Activated CD4-positive, alpha-beta T cell treated with anti-CD3 and anti-CD28 coated beads for 36 hours (primary cell): Measurements from ENCODE around the gene TMC2. TPM values are rescaled to one million over a fixed set of nuclear protein-coding genes. Genes with fewer than 3 reads are reported as not detected.

Experiments
- ATAC-seq: fragments of 200-7000 bp; cut with Tn5 transposase; one replicate; pipeline ENCODE4 v1.10.0; 2021; ENCODE audit warnings: mild to moderate bottlenecking, moderate library complexity
- CTCF ChIA-PET: fragments of 350-600 bp; sonication (Branson Sonifier 250); formaldehyde crosslinking; loops from one replicate; lab custom pipeline; 2021; ENCODE audit warnings: antibody characterized with exemption; lab: Charles Lee
- POLR2A ChIA-PET: fragments of 350-600 bp; sonication (Branson Sonifier 250); formaldehyde crosslinking; loops from one replicate; lab custom pipeline; 2021; ENCODE audit warnings: antibody characterized with exemption, inconsistent platforms; lab: Charles Lee
- DNase-seq: peaks from one replicate; pipeline ENCODE4 v3.0.0-alpha.2; 2020
- H3K27ac Mint-ChIP-seq: one replicate; pipeline ENCODE4 v1.8.0; 2021; ENCODE audit warnings: mixed read lengths
- H3K27me3 Mint-ChIP-seq: one replicate; pipeline ENCODE4 v1.8.0; 2021; ENCODE audit warnings: mixed read lengths
- H3K36me3 Mint-ChIP-seq: one replicate; pipeline ENCODE4 v1.8.0; 2021; ENCODE audit warnings: low read depth, mixed read lengths
- H3K4me1 Mint-ChIP-seq: one replicate; pipeline ENCODE4 v1.8.0; 2021; ENCODE audit warnings: mixed read lengths
- H3K4me3 Mint-ChIP-seq: one replicate; pipeline ENCODE4 v1.8.0; 2021; ENCODE audit warnings: mild to moderate bottlenecking, moderate library complexity, mixed read lengths
- H3K9me3 Mint-ChIP-seq: one replicate; pipeline ENCODE4 v1.8.0; 2021; ENCODE audit warnings: low read depth, mixed read lengths
- intact Hi-C, 2 experiments: fragments of 100-400 bp; cut with DNase I in 1 of 2; cut with micrococcal nuclease in 1 of 2; formaldehyde crosslinking; loops; one replicate each; pipeline versions ENCODE4 v1.14.2 to v1.15.1; 2022 to 2024; cut with DNase I, micrococcal nuclease
- total RNA-seq, 2 experiments: library from RNA; stranded (reverse); gene quantifications; one replicate each; pipeline ENCODE4 v1.2.3, GENCODE V29; 2021

Gene TMC2
- total RNA-seq, 2 experiments from 2014 or later = not detected

DNA sequence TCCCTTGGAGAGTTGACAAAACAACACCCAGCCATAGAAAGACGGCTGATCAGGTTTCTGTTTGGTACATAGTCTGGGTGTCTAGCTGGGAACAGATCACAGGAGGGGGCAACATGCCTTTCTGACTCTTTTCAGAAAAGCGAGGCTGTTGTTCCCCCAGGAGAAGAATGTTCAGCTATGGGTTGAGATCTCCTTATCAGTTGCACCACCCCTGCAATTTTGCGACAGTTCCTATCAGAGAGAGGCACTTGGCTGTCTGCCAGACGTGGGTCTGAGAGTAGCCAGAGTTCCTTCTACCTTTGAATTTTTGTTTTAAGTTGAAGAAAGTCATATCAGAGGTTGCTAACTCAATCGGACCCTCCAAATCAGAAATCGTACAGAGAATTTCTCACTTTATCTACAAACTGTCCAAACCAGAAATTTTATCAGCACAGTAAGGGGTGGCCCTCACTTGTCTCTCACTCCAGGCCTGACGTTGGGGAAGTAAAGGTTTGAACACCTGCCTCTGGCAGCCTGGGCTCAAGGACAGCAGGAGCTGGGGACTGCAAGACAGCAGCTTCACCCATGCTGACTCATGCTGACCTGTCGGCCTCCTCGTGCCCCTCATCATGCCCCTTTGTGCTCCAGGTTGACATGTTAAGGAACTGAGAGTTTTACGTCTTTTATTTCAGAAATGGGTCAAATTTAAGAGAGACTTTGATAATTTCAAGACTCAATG is 42.3 kb downstream of the TMC2 start:
- ChIA-PET POLR2A (no interaction called here), CTCF (interaction anchor here (0.8 kb wide), 1 partner anchor 519 kb away, joined by 3 read pairs; no protein-coding TSS in a partner anchor)
- peaks cover 27% of the 10 kb centered on the region for H3K27me3 Mint-ChIP-seq

DNA sequence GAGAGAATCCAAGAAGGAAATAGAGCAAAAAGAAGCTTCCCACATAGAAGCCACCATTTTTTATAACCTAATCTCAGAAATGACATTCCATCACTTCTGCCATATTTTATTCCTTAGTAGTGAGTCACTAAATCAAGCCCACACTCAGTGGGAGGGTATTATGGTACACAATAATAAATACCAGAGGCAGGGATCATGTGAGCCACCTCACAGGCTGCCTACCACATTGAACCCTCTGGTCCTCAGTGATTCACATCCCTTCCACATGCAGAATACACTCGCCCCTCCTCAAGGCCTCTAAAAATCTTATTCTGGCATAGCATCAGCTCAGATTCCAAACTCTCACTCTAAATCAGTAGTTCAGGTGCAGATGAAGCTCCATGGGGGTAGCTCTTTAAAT is 49.4 kb downstream of the TMC2 start:
- H3K36me3 Mint-ChIP-seq = no peaks in the 10 kb centered on the region
- CTCF ChIA-PET = interaction anchor here (0.7 kb wide), 2 partner anchors 64 to 711 kb away, joined by 3 to 4 read pairs; no protein-coding TSS in a partner anchor
- H3K9me3 Mint-ChIP-seq = no peaks in the 10 kb centered on the region
- no peak for DNase-seq
- H3K27me3 Mint-ChIP-seq = peaks cover 15% of the 10 kb centered on the region
- H3K27ac Mint-ChIP-seq = no peak overlapping the region
- no peak overlapping the region for H3K4me3 Mint-ChIP-seq
- H3K4me1 Mint-ChIP-seq = no peaks in the 10 kb centered on the region
- POLR2A ChIA-PET = no interaction called here
- intact Hi-C loops = no loop called here
- ATAC-seq = no peak

More for the DNA sequence above, 42.3 kb downstream of the TMC2 start:
- no peaks in the 10 kb centered on the region for H3K4me1 Mint-ChIP-seq
- no peak overlapping the region for H3K4me3 Mint-ChIP-seq
- ATAC-seq = no peak
- intact Hi-C loops = no loop called here
- no peak for DNase-seq
- no peaks in the 10 kb centered on the region for H3K9me3 Mint-ChIP-seq
- no peak overlapping the region for H3K27ac Mint-ChIP-seq
- no peaks in the 10 kb centered on the region for H3K36me3 Mint-ChIP-seq

- H3K9me3 Mint-ChIP-seq = no peaks in the 10 kb centered on the region
- peaks cover 23% of the 10 kb centered on the region for H3K27me3 Mint-ChIP-seq
- ChIA-PET POLR2A (no interaction called here), CTCF (no interaction called here)
- H3K4me3 Mint-ChIP-seq = no peak overlapping the region
- no peaks in the 10 kb centered on the region for H3K4me1 Mint-ChIP-seq
- ATAC-seq = peak; percentile 51
- intact Hi-C loops = no loop called here
- H3K36me3 Mint-ChIP-seq = no peaks in the 10 kb centered on the region
- peak; percentile 37 for DNase-seq
- no peak overlapping the region for H3K27ac Mint-ChIP-seq
Observed at GRCh38 chr20:2593756-2594155, 57.4 kb downstream of the TMC2 start.

GRCh38 chr20:2595076-2595475 is 58.7 kb downstream of the TMC2 start:
- H3K27ac Mint-ChIP-seq = no peak overlapping the region
- intact Hi-C loops = no loop called here
- H3K4me3 Mint-ChIP-seq = no peak overlapping the region
- DNase-seq = no peak
- H3K27me3 Mint-ChIP-seq = peaks cover 23% of the 10 kb centered on the region
- no peak for ATAC-seq
- POLR2A ChIA-PET = no interaction called here
- CTCF ChIA-PET = no interaction called here
- H3K36me3 Mint-ChIP-seq = no peaks in the 10 kb centered on the region
- no peaks in the 10 kb centered on the region for H3K4me1 Mint-ChIP-seq
- no peaks in the 10 kb centered on the region for H3K9me3 Mint-ChIP-seq

DNA sequence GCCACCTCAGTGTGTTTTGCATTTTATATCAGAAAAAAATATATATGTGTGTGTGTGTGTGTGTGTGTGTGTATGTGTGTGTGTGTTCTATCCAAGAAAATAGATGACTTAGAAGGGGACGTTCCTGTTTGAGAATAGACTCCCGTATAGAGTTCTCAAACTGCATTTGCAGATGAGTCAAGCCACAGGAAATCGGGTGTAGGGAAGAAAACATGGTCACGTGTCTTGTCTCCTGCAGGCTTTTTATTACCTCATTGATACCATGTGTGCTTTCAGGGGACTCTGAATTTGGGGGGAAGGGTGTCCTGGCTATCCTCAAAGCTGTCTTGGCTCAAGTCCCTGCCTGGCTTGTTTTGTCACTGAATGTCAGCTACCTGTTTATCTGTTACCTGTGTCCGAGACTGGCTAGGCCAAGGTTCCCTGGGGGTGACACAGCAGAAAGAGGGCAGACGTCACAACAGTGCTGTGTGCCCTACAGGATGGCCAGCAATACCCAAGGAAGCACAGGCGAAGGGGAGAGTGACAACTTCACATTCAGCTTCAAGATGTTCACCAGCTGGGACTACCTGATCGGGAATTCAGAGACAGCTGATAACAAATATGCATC is 60.4 kb downstream of the TMC2 start:
- DNase-seq (no peak), ATAC-seq (no peak)
- H3K4me3 Mint-ChIP-seq = no peak overlapping the region
- intact Hi-C loops = no loop called here
- H3K9me3 Mint-ChIP-seq = no peaks in the 10 kb centered on the region
- ChIA-PET POLR2A (no interaction called here), CTCF (interaction anchor here (0.7 to 1.4 kb wide), 2 partner anchors 10 to 75 kb away, joined by 4 to 5 read pairs; no protein-coding TSS in a partner anchor)
- H3K4me1 Mint-ChIP-seq = no peaks in the 10 kb centered on the region
- H3K36me3 Mint-ChIP-seq = no peaks in the 10 kb centered on the region
- peaks cover 20% of the 10 kb centered on the region for H3K27me3 Mint-ChIP-seq
- H3K27ac Mint-ChIP-seq = no peak overlapping the region

DNA sequence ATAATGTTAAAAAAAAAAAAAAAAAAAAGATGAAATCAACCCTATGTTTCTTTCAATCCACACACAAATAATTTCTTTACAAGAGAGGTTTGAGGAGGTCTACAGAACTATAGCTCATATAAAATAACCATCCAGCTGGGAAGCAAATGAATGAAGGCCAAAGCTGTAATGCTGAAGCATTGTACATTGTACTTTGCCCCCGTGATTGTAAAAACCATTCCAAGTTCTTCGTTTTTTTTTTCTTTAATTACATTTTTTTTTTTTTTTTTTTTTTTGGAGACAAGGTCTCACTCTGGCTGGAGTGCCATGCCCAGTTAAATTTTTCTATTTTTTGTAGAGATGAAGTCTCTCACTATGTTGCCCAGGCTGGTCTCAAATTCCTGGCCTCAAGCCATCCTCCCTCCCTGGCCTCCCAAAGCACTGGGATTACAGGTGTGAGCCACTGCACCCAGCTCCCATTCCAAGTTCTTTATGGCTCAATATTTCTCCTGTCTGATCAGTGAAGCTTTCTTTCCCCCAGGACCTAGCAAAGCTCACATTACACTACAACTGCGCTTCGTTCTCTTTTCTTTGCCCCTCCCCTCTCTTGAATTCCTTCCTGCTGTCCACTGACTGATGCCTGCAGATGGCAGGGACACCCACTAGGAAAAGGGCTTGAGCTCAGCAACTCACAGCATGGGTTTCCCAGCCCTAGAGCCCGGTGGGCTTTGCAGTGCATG is 63.1 kb downstream of the TMC2 start:
- ChIA-PET CTCF (interaction anchor here (2.0 kb wide), 1 partner anchor 10 kb away, joined by 6 read pairs; no protein-coding TSS in a partner anchor), POLR2A (interaction anchor here (0.6 kb wide), 1 partner anchor 1055 kb away, joined by 6 read pairs; no protein-coding TSS in a partner anchor)
- DNase-seq (no peak), ATAC-seq (no peak)
- Mint-ChIP-seq H3K27ac (no peak overlapping the region), H3K4me1 (no peaks in the 10 kb centered on the region), H3K27me3 (peaks cover 9% of the 10 kb centered on the region), H3K4me3 (no peak overlapping the region), H3K9me3 (no peaks in the 10 kb centered on the region), H3K36me3 (no peaks in the 10 kb centered on the region)
- intact Hi-C loops = no loop called here

DNA sequence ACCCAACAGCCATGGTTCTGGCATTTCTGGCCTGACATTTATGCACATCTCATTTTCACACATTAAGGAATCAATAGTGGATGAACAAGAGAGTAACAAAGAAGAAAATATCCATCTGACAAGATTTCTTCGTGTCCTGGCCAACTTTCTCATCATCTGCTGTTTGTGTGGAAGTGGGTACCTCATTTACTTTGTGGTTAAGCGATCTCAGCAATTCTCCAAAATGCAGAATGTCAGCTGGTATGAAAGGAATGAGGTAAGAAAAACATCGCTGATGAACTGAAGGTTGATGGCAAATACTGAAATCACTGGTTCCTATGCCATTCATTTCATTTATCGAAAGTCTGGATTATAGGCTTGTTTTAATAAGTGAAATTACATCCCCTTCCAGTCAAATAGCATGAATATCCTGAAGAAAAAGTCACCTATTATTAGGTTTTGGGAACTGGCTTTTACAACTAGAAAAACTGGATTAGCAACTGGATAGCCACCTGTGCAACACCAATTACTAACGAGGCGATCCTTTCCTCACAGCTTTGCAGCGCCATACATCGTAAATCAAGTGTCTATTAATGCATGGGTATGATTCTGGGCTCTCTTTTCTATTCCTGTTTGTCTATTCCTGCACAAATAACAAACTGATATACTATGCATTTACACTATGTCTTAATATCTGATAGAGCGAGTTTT is 65.8 kb downstream of the TMC2 start:
- H3K36me3 Mint-ChIP-seq = peaks cover 2% of the 10 kb centered on the region
- peaks cover 7% of the 10 kb centered on the region for H3K27me3 Mint-ChIP-seq
- CTCF ChIA-PET = interaction anchor here (1.0 kb wide), 1 partner anchor 10 kb away, joined by 4 read pairs; no protein-coding TSS in a partner anchor
- H3K27ac Mint-ChIP-seq = no peak overlapping the region
- no peaks in the 10 kb centered on the region for H3K4me1 Mint-ChIP-seq
- H3K4me3 Mint-ChIP-seq = no peak overlapping the region
- H3K9me3 Mint-ChIP-seq = peaks cover 3% of the 10 kb centered on the region
- no peak for ATAC-seq
- intact Hi-C loops = no loop called here
- POLR2A ChIA-PET = no interaction called here
- DNase-seq = no peak

- H3K9me3 Mint-ChIP-seq = peaks cover 7% of the 10 kb centered on the region
- intact Hi-C loops = no loop called here
- H3K27ac Mint-ChIP-seq = no peak overlapping the region
- no peak overlapping the region for H3K4me3 Mint-ChIP-seq
- H3K27me3 Mint-ChIP-seq = peaks cover 8% of the 10 kb centered on the region
- H3K36me3 Mint-ChIP-seq = peaks cover 2% of the 10 kb centered on the region
- ChIA-PET POLR2A (no interaction called here), CTCF (interaction anchor here (1.0 kb wide), 1 partner anchor 9 kb away, joined by 4 read pairs; no protein-coding TSS in a partner anchor)
- ATAC-seq = no peak
- DNase-seq = no peak
- H3K4me1 Mint-ChIP-seq = no peaks in the 10 kb centered on the region
Observed at GRCh38 chr20:2602746-2603145, 66.4 kb downstream of the TMC2 start.

DNA sequence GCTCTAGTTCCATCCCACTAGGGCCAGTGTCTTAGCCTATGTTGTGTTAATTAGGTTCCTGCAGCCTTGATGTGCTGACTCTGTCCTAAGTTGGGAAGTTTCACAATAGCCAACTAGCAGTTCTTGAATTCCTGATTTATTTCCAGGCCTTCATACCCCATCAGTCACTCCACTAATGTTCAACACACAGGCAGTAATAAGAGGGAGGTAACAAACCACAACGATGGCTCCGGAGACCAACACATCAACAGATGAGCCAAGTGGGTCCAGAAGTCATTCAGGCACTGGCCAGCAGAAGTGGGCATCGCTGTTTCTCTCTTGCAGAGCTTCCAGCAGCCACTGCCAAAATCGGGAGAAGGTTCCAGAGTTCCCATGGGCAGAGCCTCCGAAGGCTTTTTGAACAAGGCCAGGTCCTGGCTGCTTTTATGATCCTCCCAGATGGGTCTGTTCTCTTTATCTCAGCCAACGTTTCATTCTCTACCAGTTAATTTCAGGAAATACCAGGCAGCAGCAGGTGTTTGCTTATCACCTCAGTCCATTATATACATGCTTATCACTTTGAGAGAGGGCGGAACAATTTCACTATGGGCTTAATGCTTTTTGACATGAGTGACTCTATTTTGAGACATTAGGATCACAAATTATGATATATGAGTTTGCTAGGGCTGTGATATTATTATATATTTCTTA is 67.6 kb downstream of the TMC2 start:
- H3K36me3 Mint-ChIP-seq = peaks cover 2% of the 10 kb centered on the region
- intact Hi-C loops = no loop called here
- no peaks in the 10 kb centered on the region for H3K4me1 Mint-ChIP-seq
- H3K27me3 Mint-ChIP-seq = peaks cover 4% of the 10 kb centered on the region
- no peak overlapping the region for H3K27ac Mint-ChIP-seq
- DNase-seq = no peak
- H3K9me3 Mint-ChIP-seq = peaks cover 7% of the 10 kb centered on the region
- H3K4me3 Mint-ChIP-seq = no peak overlapping the region
- POLR2A ChIA-PET = no interaction called here
- CTCF ChIA-PET = interaction anchor here (0.7 kb wide), 1 partner anchor 41 kb away, joined by 3 read pairs; no protein-coding TSS in a partner anchor
- ATAC-seq = no peak

GRCh38 chr20:2604506-2604835 is 68.1 kb downstream of the TMC2 start:
- H3K27ac Mint-ChIP-seq = no peak overlapping the region
- peaks cover 7% of the 10 kb centered on the region for H3K27me3 Mint-ChIP-seq
- DNase-seq (no peak), ATAC-seq (no peak)
- ChIA-PET POLR2A (no interaction called here), CTCF (interaction anchor here (0.7 kb wide), 1 partner anchor 42 kb away, joined by 3 read pairs; no protein-coding TSS in a partner anchor)
- H3K9me3 Mint-ChIP-seq = peaks cover 7% of the 10 kb centered on the region
- peaks cover 2% of the 10 kb centered on the region for H3K36me3 Mint-ChIP-seq
- H3K4me1 Mint-ChIP-seq = no peaks in the 10 kb centered on the region
- no peak overlapping the region for H3K4me3 Mint-ChIP-seq
- intact Hi-C loops = no loop called here
